ENCODE measurements around the gene SLC9C1.

DNA sequence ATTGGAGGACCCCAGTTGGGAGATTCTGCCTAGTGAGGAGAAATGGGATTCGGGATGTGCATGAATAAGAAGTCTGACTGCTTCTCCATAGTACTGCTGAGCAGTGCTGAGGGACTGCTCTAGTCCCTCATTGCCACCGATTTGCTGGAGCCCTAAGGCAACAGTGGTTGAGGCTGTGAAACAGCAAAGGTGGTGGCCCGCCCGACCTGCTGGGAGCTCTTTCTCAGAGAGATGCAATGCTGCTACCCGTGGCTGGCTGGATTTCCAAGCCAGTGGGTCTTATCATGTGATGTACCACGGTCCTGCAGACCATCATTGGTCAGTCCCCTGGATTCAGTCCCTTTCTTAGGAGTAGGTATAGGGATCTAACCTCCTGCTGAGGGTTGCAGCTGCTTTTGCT, 118.4 kb downstream of the SLC9C1 start:
- TF ChIP-seq, protein P1, sequence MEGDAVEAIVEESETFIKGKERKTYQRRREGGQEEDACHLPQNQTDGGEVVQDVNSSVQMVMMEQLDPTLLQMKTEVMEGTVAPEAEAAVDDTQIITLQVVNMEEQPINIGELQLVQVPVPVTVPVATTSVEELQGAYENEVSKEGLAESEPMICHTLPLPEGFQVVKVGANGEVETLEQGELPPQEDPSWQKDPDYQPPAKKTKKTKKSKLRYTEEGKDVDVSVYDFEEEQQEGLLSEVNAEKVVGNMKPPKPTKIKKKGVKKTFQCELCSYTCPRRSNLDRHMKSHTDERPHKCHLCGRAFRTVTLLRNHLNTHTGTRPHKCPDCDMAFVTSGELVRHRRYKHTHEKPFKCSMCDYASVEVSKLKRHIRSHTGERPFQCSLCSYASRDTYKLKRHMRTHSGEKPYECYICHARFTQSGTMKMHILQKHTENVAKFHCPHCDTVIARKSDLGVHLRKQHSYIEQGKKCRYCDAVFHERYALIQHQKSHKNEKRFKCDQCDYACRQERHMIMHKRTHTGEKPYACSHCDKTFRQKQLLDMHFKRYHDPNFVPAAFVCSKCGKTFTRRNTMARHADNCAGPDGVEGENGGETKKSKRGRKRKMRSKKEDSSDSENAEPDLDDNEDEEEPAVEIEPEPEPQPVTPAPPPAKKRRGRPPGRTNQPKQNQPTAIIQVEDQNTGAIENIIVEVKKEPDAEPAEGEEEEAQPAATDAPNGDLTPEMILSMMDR (optimal IDR thresholded peaks at IDR 0.05 in 1 of 3, IDR thresholded peaks at IDR 0.05 in 1 of 3, conservative IDR thresholded peaks at IDR 0.05 in 1 of 3; ENCODE audit: extremely low read depth in 1 of 3, insufficient read depth in 2 of 3, low read length in 3 of 3): no peak
- TF ChIP-seq EZH2 (IDR thresholded peaks at IDR 0.05; ENCODE audit: low read length): no peak

Measured in keratinocyte (primary cell).